Subcutaneous adipose tissue (tissue), 4 donors: Measurements from ENCODE around the gene CERT1. TPM values are rescaled to one million over a fixed set of nuclear protein-coding genes. Genes with fewer than 3 reads are reported as not detected.

Experiments
- CTCF ChIP-seq: fragments of 450-650 bp; IDR thresholded peaks from one replicate; pipeline ENCODE4 v1.5.1; 2016; ENCODE audit warnings: low read depth, mild to moderate bottlenecking, control low read depth, antibody characterized with exemption, moderate library complexity
- total RNA-seq, 4 donors: library from RNA; depleted of rRNA; stranded (reverse); fragments of >200 nt; gene quantifications; one replicate each; pipeline ENCODE4 v1.1.0, GENCODE V29; 2016

CERT1 gene
- total RNA-seq, 4 donors from 2014 or later = 77.6 to 106 (median 86.1) TPM

DNA sequence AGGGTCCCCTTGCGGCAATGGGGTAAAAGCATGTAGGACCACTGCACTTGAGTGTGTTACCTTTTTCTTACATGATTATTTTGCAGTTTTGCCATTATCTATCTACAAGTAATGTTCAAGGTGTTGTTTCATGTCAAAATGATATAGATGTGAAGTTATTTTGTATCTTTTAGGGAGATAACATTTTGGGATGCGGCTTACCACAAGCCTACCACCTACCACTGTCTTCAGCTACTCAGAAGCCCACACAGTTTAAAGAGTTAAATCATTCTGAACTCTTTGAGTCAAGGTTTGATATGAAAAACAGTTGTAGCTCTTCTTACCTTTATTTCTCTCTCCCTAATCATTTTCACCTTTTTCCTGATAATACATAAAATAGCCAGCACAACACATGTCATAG lies 19.8 kb downstream of the CERT1 start:
- TF ChIP-seq CTCF = no peak

GRCh38 chr5:75484605-75485004 lies 26.8 kb downstream of the CERT1 start:
- TF ChIP-seq CTCF = no peak

DNA sequence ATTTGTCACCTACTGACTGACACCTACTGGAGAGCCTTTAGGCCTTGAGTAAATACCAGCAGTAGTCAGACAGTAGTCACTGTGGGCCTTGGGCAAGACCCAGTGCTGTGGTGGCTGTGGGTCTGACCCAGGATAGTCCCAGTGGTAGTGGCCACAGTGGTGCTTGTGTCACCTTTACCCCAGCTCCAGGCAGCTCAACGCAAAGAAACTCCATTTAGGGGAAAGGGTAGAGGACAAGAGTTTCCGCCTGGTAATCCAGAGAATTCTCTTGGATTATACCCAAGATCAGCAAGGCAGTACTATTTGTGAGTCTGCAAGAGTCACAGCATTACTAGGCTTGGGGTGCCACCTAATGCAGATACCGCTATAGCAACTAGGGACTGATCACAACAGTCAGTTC lies 28.9 kb downstream of the CERT1 start:
- TF ChIP-seq CTCF = no peak

- no peak for TF ChIP-seq CTCF
Measured at GRCh38 chr5:75481024-75481423, 30.4 kb downstream of the CERT1 start.

DNA sequence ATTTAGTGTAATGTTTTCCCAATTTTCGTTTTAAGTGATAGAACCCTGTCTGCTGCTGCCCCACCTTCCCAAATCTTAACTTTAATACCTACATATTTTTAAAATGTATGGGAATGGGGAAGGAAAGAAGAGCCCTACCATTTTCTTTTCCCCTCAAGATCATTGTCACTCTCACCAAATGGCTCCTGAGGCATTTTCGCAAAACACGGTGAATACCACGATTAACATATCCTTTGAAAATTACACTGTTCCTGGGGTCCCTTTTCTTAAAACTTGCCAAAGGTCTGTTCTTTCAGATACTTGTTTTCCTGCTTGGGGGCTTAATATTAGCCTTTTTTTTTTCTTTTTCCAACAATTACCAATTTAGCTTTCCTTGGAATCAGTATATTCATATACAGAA lies 36.1 kb downstream of the CERT1 start:
- no peak for TF ChIP-seq CTCF

GRCh38 chr5:75473463-75473862 lies 38.0 kb downstream of the CERT1 start:
- no peak for TF ChIP-seq CTCF

DNA sequence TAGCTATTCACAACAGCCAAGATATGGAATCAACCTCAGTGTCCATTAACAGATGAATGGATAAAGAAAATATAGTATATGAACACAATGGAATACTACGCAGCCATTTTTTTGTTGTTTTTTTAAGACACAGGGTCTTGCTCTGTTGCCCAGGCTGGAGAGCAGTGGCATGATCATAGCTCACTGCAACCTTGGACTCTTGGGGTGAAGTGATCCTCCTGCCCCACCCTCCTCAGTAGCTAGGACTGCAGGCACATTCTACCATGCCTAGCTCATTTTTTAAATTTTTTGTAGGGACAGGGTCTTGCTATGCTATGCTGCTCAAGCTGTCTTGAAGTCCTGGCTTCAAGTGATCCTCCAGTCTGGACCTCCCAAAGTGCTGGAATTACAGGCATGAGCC lies 38.5 kb downstream of the CERT1 start:
- no peak for TF ChIP-seq CTCF
